ENCODE measurements around the gene OR10X1.

DNA sequence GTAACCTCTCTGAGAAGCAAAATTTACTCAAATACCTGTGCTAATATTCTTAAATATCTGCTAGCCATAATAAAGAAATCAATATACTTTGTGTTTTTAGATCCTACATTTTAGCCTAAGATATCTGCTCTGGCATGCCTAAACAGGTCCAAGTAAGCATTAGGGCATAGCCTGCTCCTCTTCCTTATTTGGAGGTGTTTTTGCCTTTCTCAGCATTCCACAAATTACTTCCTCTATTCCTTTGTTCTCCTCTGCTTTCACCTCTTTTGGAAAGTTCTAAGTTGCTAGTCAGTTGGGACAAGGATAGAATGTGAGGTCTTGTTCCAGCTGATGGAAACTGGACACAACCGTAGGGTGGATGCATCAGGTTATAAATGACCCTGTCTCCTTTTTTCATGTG lies 7.2 kb upstream of the OR10X1 start:
- no peak for TF ChIP-seq GABPA (IDR thresholded peaks at IDR 0.05 in 1 of 2, conservative IDR thresholded peaks at IDR 0.05 in 1 of 2)
- TF ChIP-seq, protein P1, sequence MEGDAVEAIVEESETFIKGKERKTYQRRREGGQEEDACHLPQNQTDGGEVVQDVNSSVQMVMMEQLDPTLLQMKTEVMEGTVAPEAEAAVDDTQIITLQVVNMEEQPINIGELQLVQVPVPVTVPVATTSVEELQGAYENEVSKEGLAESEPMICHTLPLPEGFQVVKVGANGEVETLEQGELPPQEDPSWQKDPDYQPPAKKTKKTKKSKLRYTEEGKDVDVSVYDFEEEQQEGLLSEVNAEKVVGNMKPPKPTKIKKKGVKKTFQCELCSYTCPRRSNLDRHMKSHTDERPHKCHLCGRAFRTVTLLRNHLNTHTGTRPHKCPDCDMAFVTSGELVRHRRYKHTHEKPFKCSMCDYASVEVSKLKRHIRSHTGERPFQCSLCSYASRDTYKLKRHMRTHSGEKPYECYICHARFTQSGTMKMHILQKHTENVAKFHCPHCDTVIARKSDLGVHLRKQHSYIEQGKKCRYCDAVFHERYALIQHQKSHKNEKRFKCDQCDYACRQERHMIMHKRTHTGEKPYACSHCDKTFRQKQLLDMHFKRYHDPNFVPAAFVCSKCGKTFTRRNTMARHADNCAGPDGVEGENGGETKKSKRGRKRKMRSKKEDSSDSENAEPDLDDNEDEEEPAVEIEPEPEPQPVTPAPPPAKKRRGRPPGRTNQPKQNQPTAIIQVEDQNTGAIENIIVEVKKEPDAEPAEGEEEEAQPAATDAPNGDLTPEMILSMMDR (IDR thresholded peaks at IDR 0.05; ENCODE audit: low read depth, low read length, missing input control) = no peak
- TF ChIP-seq, protein P2, sequence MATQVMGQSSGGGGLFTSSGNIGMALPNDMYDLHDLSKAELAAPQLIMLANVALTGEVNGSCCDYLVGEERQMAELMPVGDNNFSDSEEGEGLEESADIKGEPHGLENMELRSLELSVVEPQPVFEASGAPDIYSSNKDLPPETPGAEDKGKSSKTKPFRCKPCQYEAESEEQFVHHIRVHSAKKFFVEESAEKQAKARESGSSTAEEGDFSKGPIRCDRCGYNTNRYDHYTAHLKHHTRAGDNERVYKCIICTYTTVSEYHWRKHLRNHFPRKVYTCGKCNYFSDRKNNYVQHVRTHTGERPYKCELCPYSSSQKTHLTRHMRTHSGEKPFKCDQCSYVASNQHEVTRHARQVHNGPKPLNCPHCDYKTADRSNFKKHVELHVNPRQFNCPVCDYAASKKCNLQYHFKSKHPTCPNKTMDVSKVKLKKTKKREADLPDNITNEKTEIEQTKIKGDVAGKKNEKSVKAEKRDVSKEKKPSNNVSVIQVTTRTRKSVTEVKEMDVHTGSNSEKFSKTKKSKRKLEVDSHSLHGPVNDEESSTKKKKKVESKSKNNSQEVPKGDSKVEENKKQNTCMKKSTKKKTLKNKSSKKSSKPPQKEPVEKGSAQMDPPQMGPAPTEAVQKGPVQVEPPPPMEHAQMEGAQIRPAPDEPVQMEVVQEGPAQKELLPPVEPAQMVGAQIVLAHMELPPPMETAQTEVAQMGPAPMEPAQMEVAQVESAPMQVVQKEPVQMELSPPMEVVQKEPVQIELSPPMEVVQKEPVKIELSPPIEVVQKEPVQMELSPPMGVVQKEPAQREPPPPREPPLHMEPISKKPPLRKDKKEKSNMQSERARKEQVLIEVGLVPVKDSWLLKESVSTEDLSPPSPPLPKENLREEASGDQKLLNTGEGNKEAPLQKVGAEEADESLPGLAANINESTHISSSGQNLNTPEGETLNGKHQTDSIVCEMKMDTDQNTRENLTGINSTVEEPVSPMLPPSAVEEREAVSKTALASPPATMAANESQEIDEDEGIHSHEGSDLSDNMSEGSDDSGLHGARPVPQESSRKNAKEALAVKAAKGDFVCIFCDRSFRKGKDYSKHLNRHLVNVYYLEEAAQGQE (IDR thresholded peaks at IDR 0.05) = no peak
- TF ChIP-seq JUND (IDR thresholded peaks at IDR 0.05) = no peak
- no peak for TF ChIP-seq YY1 (IDR thresholded peaks at IDR 0.05)
- TF ChIP-seq, protein P3, sequence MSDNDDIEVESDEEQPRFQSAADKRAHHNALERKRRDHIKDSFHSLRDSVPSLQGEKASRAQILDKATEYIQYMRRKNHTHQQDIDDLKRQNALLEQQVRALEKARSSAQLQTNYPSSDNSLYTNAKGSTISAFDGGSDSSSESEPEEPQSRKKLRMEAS (IDR thresholded peaks at IDR 0.05) = no peak
- TF ChIP-seq EGR1 (IDR thresholded peaks at IDR 0.05; ENCODE audit: low read depth in 2 of 2) = no peak
- TF ChIP-seq SP1 (IDR thresholded peaks at IDR 0.05) = no peak
- no peak for TF ChIP-seq ZBTB33 (IDR thresholded peaks at IDR 0.05)
- TF ChIP-seq RAD21 (IDR thresholded peaks at IDR 0.05) = no peak
- TF ChIP-seq, protein P4, sequence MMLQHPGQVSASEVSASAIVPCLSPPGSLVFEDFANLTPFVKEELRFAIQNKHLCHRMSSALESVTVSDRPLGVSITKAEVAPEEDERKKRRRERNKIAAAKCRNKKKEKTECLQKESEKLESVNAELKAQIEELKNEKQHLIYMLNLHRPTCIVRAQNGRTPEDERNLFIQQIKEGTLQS (IDR thresholded peaks at IDR 0.05) = no peak
- no peak for TF ChIP-seq FOXA1 (IDR thresholded peaks at IDR 0.05)
